Measurements from ENCODE around the gene EID1.
A peak's percentile ranks its signal among the peaks of the same experiment; 100 is the strongest.

EID1 gene

DNA sequence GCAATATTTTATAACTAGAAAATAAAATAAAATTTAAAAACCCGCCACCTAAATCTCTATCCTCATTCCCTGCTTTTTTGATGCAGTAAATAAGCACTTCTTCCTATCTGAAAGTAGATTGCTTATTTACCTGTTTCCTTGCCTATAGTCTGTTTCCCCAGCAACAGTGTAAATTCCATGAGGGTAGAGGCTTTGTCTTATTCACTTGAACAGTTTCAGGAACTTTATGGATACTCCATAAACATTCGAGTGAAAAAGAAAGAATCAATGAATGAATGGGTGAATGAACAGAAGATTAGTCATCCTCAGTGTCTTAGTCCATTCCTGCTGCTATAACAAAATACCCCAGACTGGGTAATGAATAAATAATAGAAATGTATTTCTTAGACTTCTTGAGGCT is 44.1 kb downstream of the EID1 start:
- no peak for DNase-seq (ENCODE audit: low read depth in 1 of 2, low spot score in 1 of 2)
- Histone ChIP-seq H3K27ac (replicated peaks) (no peak overlapping the region), H3K27me3 (ENCODE audit: insufficient read depth, poor library complexity, severe bottlenecking) (no peaks in the 10 kb centered on the region), H3K4me3 (replicated peaks; ENCODE audit: insufficient read depth, low read length) (no peak overlapping the region)
- TF ChIP-seq, protein P1, sequence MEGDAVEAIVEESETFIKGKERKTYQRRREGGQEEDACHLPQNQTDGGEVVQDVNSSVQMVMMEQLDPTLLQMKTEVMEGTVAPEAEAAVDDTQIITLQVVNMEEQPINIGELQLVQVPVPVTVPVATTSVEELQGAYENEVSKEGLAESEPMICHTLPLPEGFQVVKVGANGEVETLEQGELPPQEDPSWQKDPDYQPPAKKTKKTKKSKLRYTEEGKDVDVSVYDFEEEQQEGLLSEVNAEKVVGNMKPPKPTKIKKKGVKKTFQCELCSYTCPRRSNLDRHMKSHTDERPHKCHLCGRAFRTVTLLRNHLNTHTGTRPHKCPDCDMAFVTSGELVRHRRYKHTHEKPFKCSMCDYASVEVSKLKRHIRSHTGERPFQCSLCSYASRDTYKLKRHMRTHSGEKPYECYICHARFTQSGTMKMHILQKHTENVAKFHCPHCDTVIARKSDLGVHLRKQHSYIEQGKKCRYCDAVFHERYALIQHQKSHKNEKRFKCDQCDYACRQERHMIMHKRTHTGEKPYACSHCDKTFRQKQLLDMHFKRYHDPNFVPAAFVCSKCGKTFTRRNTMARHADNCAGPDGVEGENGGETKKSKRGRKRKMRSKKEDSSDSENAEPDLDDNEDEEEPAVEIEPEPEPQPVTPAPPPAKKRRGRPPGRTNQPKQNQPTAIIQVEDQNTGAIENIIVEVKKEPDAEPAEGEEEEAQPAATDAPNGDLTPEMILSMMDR (IDR thresholded peaks at IDR 0.05; ENCODE audit: insufficient read depth, low read length), result no peak
- TF ChIP-seq REST (IDR thresholded peaks at IDR 0.05; ENCODE audit: insufficient replicate concordance, low read depth), result no peak
- no peak for TF ChIP-seq POLR2AphosphoS5 (IDR thresholded peaks at IDR 0.05; ENCODE audit: low read depth)

DNA sequence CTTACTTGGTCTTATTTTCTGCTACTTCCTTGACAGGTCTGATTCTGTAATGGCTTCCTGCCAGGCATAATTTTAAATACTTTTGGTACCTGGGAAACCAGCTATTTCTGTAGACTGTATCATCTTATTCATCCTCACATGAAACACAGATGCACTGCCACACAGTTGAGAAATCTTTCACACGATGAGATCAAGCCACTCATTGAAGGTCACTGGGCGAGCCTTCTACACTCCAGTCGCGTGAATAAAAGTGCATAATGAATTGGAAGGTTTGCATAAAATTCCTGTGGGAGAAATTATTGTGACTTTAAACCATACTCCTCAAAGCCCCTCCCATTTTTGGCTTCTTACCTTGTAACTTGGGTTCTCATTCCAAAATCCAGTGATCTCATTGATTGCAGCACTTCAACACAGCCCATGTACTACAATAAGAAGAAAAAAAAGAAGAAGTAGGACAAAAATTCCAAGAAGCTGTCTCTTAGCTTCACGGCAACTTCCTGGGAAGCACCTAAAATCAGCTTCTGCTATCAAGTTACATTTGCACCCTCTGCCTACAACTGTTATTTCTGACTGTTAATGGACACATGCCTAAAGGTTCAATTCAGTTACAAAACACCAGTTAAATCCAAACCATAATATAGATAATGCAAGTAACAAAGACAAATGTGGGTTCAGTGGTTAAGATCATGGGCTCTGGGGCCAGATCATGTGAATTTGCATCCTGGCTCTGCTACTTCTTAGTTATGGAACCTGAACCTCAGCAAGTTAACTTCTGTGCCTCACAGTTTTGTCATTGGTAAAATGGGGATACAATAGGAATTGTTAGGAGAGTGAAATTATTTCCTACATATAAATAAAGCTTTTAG is 46.8 kb downstream of the EID1 start:
- no peak overlapping the region for H3K4me3 ChIP-seq (replicated peaks; ENCODE audit: insufficient read depth, low read length)
- no peak overlapping the region for H3K27ac ChIP-seq (replicated peaks)
- TF ChIP-seq SPI1 (IDR thresholded peaks at IDR 0.05; ENCODE audit: borderline replicate concordance, low read depth) (no peak), POLR2AphosphoS5 (IDR thresholded peaks at IDR 0.05; ENCODE audit: low read depth) (no peak), GABPA (IDR thresholded peaks at IDR 0.05; ENCODE audit: low read depth) (no peak), REST (IDR thresholded peaks at IDR 0.05; ENCODE audit: insufficient replicate concordance, low read depth) (no peak)
- TF ChIP-seq, protein P1 (IDR thresholded peaks at IDR 0.05; ENCODE audit: insufficient read depth, low read length), result no peak
- no peak for DNase-seq (ENCODE audit: low read depth in 1 of 2, low spot score in 1 of 2)
- no peaks in the 10 kb centered on the region for H3K27me3 ChIP-seq (ENCODE audit: insufficient read depth, poor library complexity, severe bottlenecking)

DNA sequence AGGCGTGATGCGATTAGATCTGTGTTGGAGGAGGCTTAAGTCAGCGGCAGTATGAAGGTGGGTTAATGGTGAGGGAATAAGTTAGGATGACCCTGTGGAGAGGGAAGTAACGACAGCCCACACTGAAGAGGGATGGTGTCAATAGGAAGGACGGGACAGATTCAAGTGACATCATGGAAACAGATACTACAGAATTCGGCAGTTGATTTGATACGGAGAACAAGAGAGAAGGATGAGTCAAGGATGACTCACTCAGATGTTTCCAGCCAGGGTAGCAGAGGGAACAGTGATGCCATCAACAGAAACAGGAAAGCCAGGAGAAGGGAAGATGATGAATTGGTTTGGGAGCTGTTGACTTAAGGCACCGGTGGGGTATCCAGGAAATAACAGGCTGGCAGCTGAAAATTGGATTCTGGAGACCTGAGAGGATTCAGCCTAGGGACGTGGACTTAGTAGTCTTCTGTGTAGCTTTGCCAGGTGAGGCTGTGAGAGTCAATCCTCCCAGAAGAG is 47.8 kb downstream of the EID1 start:
- H3K27ac ChIP-seq (replicated peaks), result no peak overlapping the region
- no peak overlapping the region for H3K4me3 ChIP-seq (replicated peaks; ENCODE audit: insufficient read depth, low read length)
- no peaks in the 10 kb centered on the region for H3K27me3 ChIP-seq (ENCODE audit: insufficient read depth, poor library complexity, severe bottlenecking)
- TF ChIP-seq SPI1 (IDR thresholded peaks at IDR 0.05; ENCODE audit: borderline replicate concordance, low read depth), result no peak
- no peak for TF ChIP-seq POLR2AphosphoS5 (IDR thresholded peaks at IDR 0.05; ENCODE audit: low read depth)
- no peak for TF ChIP-seq REST (IDR thresholded peaks at IDR 0.05; ENCODE audit: insufficient replicate concordance, low read depth)
- DNase-seq (ENCODE audit: low read depth in 1 of 2, low spot score in 1 of 2), result peak in 1 of 2 experiments; percentile 70

Measured in HL-60 (cell line).